MM.1S (cell line): Measurements from ENCODE around the gene DNPEP.

Experiments used
- DNase-seq: peaks from one replicate; pipeline ENCODE4 v3.0.0-alpha.2; 2015
- H2AFZ ChIP-seq: fragments of 300-600 bp; sonication (generic); 2 replicates; pipeline ENCODE4 v1.6.0; 2016; ENCODE audit warnings: antibody characterized with exemption, low read length
- H3F3A ChIP-seq: fragments of 300-600 bp; sonication (generic); 2 replicates; pipeline ENCODE4 v1.6.1; 2016; ENCODE audit warnings: mild to moderate bottlenecking, antibody characterized with exemption, low read length, moderate library complexity, mixed read lengths; ENCODE audit not compliant: insufficient read depth
- H3K27ac ChIP-seq: fragments of 300-600 bp; sonication (generic); 2 replicates; pipeline ENCODE4 v1.5.1; 2016; ENCODE audit warnings: mild to moderate bottlenecking, low read length
- H3K27me3 ChIP-seq: fragments of 300-600 bp; sonication (generic); replicated peaks from 2 replicates; pipeline ENCODE4 v1.6.0; 2016; ENCODE audit warnings: low read length; ENCODE audit not compliant: insufficient read depth
- H3K36me3 ChIP-seq: fragments of 300-600 bp; sonication (generic); replicated peaks from 2 replicates; pipeline ENCODE4 v1.6.1; 2016; ENCODE audit warnings: mild to moderate bottlenecking, low read length, mixed read lengths; ENCODE audit not compliant: insufficient read depth
- H3K4me1 ChIP-seq: fragments of 300-600 bp; sonication (generic); 2 replicates; pipeline ENCODE4 v1.6.1; 2016; ENCODE audit warnings: low read length, mixed read lengths
- H3K4me2 ChIP-seq: fragments of 300-600 bp; sonication (generic); 2 replicates; pipeline ENCODE4 v1.6.0; 2016; ENCODE audit warnings: low read depth, low read length
- H3K4me3 ChIP-seq: fragments of 300-600 bp; sonication (generic); 2 replicates; pipeline ENCODE4 v1.5.1; 2016; ENCODE audit warnings: low read length, mixed read lengths
- H3K79me2 ChIP-seq: fragments of 300-600 bp; sonication (generic); 2 replicates; pipeline ENCODE4 v1.6.1; 2016; ENCODE audit warnings: mixed run types, low read length, mixed read lengths
- H3K9ac ChIP-seq: fragments of 300-600 bp; sonication (generic); 2 replicates; pipeline ENCODE4 v1.6.1; 2016; ENCODE audit warnings: low read length, mixed read lengths
- H3K9me2 ChIP-seq: fragments of 300-600 bp; sonication (generic); replicated peaks from 2 replicates; pipeline ENCODE4 v1.6.1; 2016; ENCODE audit warnings: mild to moderate bottlenecking, low read length, mixed read lengths; ENCODE audit not compliant: insufficient read depth
- H3K9me3 ChIP-seq: fragments of 300-600 bp; sonication (generic); replicated peaks from 2 replicates; pipeline ENCODE4 v1.6.1; 2016; ENCODE audit warnings: mild to moderate bottlenecking, low read length, mixed read lengths; ENCODE audit not compliant: insufficient read depth
- H4K20me1 ChIP-seq: fragments of 300-600 bp; sonication (generic); 2 replicates; pipeline ENCODE4 v1.6.1; 2016; ENCODE audit warnings: mild to moderate bottlenecking, low read length, moderate library complexity, mixed read lengths; ENCODE audit not compliant: insufficient read depth
- CTCF ChIP-seq: fragments of 300-600 bp; sonication (generic); IDR thresholded peaks from 2 replicates; pipeline ENCODE4 v1.5.1; 2016; ENCODE audit warnings: antibody characterized with exemption, low read length, mixed read lengths
- EZH2 ChIP-seq: fragments of 300-600 bp; sonication (generic); optimal IDR thresholded peaks from 2 replicates; pipeline ENCODE3; 2017; ENCODE audit warnings: low read depth, mild to moderate bottlenecking, antibody characterized with exemption, low read length, mixed read lengths
- EZH2phosphoT487 ChIP-seq: fragments of 300-600 bp; sonication (generic); IDR thresholded peaks from 2 replicates; pipeline ENCODE4 v1.6.1; 2018; ENCODE audit warnings: antibody characterized with exemption, low read length

DNPEP gene

DNA sequence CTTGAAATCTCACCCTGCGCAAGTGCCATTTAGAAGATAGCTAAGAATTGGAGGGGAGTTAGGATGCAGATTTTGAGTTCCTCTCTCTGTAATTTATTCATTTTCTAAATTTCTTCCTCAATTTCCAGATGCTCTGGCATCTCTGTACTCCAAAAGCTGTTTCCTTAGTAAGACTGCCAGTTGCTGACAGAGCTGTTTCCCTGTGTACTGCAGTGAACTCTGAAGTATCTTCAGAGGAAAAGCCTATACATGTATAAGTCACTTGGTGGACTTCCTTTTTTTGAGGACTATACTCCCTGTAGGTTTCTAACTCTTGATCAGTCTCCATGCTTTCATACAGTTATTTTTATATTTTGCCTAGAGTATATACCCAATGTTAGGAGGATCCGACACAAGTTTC is 53.6 kb downstream of the DNPEP start:
- H3K27ac ChIP-seq, result no peak overlapping the region

GRCh38 chr2:219332542-219332941 is 55.2 kb downstream of the DNPEP start, which contains the start of gene RESP18:
TSS of gene RESP18 (minus strand) at chr2:219332744.
- H2AFZ ChIP-seq, result no peak within 1 kb of the TSS
- no peaks in the 10 kb centered on the region for H3K4me1 ChIP-seq
- no peaks in the 10 kb centered on the region for H3K9me2 ChIP-seq
- H3K27me3 ChIP-seq, result 0 out of 2 replicates have a peak, but pooled peaks cover 14% of the 10 kb centered on the region
- no peaks in the 10 kb centered on the region for H3F3A ChIP-seq
- H3K9ac ChIP-seq, result no peak within 1 kb of the TSS
- TF ChIP-seq CTCF (no peak), EZH2phosphoT487 (no peak)
- no peaks in the 10 kb centered on the region for H3K79me2 ChIP-seq
- no peaks in the 10 kb centered on the region for H3K9me3 ChIP-seq
- H4K20me1 ChIP-seq, result no peaks in the 10 kb centered on the region
- no peak for DNase-seq
- H3K36me3 ChIP-seq, result no peaks in the 10 kb centered on the region
- no peak within 1 kb of the TSS for H3K27ac ChIP-seq
- no peak within 1 kb of the TSS for H3K4me2 ChIP-seq
- H3K4me3 ChIP-seq, result no peak within 1 kb of the TSS

More for the DNA sequence above, 53.6 kb downstream of the DNPEP start:
- Histone ChIP-seq H3K36me3 (no peaks in the 10 kb centered on the region), H3K4me2 (no peak overlapping the region), H4K20me1 (no peaks in the 10 kb centered on the region), H2AFZ (no peak overlapping the region), H3K9me2 (no peaks in the 10 kb centered on the region), H3K4me3 (no peak overlapping the region), H3F3A (no peaks in the 10 kb centered on the region), H3K9me3 (no peaks in the 10 kb centered on the region), H3K79me2 (no peaks in the 10 kb centered on the region), H3K27me3 (peaks cover 14% of the 10 kb centered on the region; the same call in 1 of the 2 replicates), H3K4me1 (no peaks in the 10 kb centered on the region), H3K9ac (no peak overlapping the region)
- TF ChIP-seq CTCF, result no peak
- no peak for TF ChIP-seq EZH2
- TF ChIP-seq EZH2phosphoT487, result no peak
- DNase-seq, result no peak

- H3K4me2 ChIP-seq, result no peak overlapping the region
- H3K9me3 ChIP-seq, result no peaks in the 10 kb centered on the region
- DNase-seq, result no peak
- H3K36me3 ChIP-seq, result no peaks in the 10 kb centered on the region
- 0 out of 2 replicates have a peak, but pooled peaks cover 14% of the 10 kb centered on the region for H3K27me3 ChIP-seq
- H3K4me3 ChIP-seq, result no peak overlapping the region
- no peak overlapping the region for H3K27ac ChIP-seq
- no peak for TF ChIP-seq CTCF
- no peaks in the 10 kb centered on the region for H3K79me2 ChIP-seq
- no peaks in the 10 kb centered on the region for H3K4me1 ChIP-seq
- no peak overlapping the region for H3K9ac ChIP-seq
- H2AFZ ChIP-seq, result no peak overlapping the region
- no peaks in the 10 kb centered on the region for H3K9me2 ChIP-seq
- H4K20me1 ChIP-seq, result no peaks in the 10 kb centered on the region
- no peaks in the 10 kb centered on the region for H3F3A ChIP-seq
Measured at GRCh38 chr2:219331560-219332213, 56.0 kb downstream of the DNPEP start.
